Right ventricle myocardium inferior (tissue), 1 donor: ENCODE results near the gene COL5A3. TPM values are rescaled to one million over a fixed set of nuclear protein-coding genes. Genes with fewer than 3 reads are reported as not detected.

Experiments used
- ATAC-seq: fragments of 200-7000 bp; cut with Tn5 transposase; one replicate; pipeline ENCODE4 v1.9.1; 2020; ENCODE audit warnings: mild to moderate bottlenecking, moderate library complexity
- DNase-seq: peaks from one replicate; pipeline ENCODE4 v3.0.0; 2021; ENCODE audit errors: missing footprints
- intact Hi-C: fragments of 100-400 bp; cut with DNase I; formaldehyde crosslinking; loops from one replicate; pipeline ENCODE4 v1.11.0; 2022
- microRNA-seq: library from miRNA; unstranded; fragments of <30 nt; microRNA quantifications from one replicate; pipeline ENCODE4 v1.2.0, GENCODE V29; 2020
- total RNA-seq: library from RNA; stranded (reverse); fragmentation: NEBNext Ultra II Directional; extraction: Animal tissue kit (Norgen Biotek cat#: 25700); gene quantifications from one replicate; pipeline ENCODE4 v1.2.1, GENCODE V29; 2021
- donor health status: DM: no; HTN: yes; CAD: no; lungs with severe emphysema.

Gene COL5A3
- total RNA-seq, 1 donor from 2014 or later = 10.4 TPM

- no peak for DNase-seq
- peak; percentile 72 for ATAC-seq
- intact Hi-C loops = no loop called here
Measured at GRCh38 chr19:9917321-9917720, 93.0 kb downstream of the COL5A3 start.

GRCh38 chr19:9916719-9917118 lies 93.6 kb downstream of the COL5A3 start:
- DNase-seq (no peak), ATAC-seq (no peak)
- intact Hi-C loops = no loop called here

- intact Hi-C loops = no loop called here
- ATAC-seq = peak; percentile 72
- DNase-seq = peak; percentile 82
Measured at GRCh38 chr19:9914315-9915207, 95.7 kb downstream of the COL5A3 start.

GRCh38 chr19:9914001-9914314 lies 96.3 kb downstream of the COL5A3 start:
- DNase-seq = no peak
- no peak for ATAC-seq
- intact Hi-C loops = no loop called here

GRCh38 chr19:9913237-9914000 lies 96.9 kb downstream of the COL5A3 start:
- DNase-seq (no peak), ATAC-seq (no peak)
- intact Hi-C loops = no loop called here

- DNase-seq (no peak), ATAC-seq (no peak)
- intact Hi-C loops = no loop called here
Measured at GRCh38 chr19:9912551-9913236, 97.6 kb downstream of the COL5A3 start.

- DNase-seq (no peak), ATAC-seq (no peak)
- intact Hi-C loops = no loop called here
Measured at GRCh38 chr19:9911524-9912185, 98.6 kb downstream of the COL5A3 start.

GRCh38 chr19:9910625-9911024 lies 99.7 kb downstream of the COL5A3 start:
- ATAC-seq (no peak), DNase-seq (no peak)
- intact Hi-C loops = no loop called here

Small RNA genes within 50 kb of the gene (microRNA-seq; reads per million reads assigned to microRNA genes)
- gene MIR5589 = not detected

Other genes with a start within 250 kb of the COL5A3 start
- 9.3 TPM for gene ZNF846, start 241.8 kb downstream of the COL5A3 start, total RNA-seq
- gene FBXL12, start 191.4 kb downstream of the COL5A3 start, total RNA-seq = 10.4 TPM
- gene UBL5, start 182.6 kb downstream of the COL5A3 start, total RNA-seq = 581 TPM
- gene PIN1, start 175.2 kb downstream of the COL5A3 start, total RNA-seq = 89.2 TPM
- gene OLFM2, start 74.0 kb downstream of the COL5A3 start, total RNA-seq = 2.2 TPM
- gene RDH8, start 3.0 kb upstream of the COL5A3 start, total RNA-seq = not detected
- 9.7 TPM for gene SHFL, start 75.8 kb upstream of the COL5A3 start, total RNA-seq
- gene ANGPTL6, start 92.2 kb upstream of the COL5A3 start, total RNA-seq = not detected
- gene PPAN, start 95.9 kb upstream of the COL5A3 start, total RNA-seq = 27.0 TPM
- gene P2RY11, start 101.2 kb upstream of the COL5A3 start, total RNA-seq = 4.5 TPM
- 167 TPM for gene EIF3G, start 109.4 kb upstream of the COL5A3 start, total RNA-seq
- 26.0 TPM for gene DNMT1, start 184.4 kb upstream of the COL5A3 start, total RNA-seq
- 8.4 TPM for gene S1PR2, start 220.8 kb upstream of the COL5A3 start, total RNA-seq
- gene MRPL4, start 241.7 kb upstream of the COL5A3 start, total RNA-seq = 70.1 TPM